K562 (cell line): Measurements from ENCODE around the gene KIAA0513. TPM values are rescaled to one million over a fixed set of nuclear protein-coding genes. Genes with fewer than 3 reads are reported as not detected.
A peak's percentile ranks its signal among the peaks of the same experiment; 100 is the strongest.

Source experiments
- ATF3 ChIP-seq, 2 experiments: fragments of 450-650 bp in 1 of 2; sonication (generic) in 1 of 2; formaldehyde crosslinking in 1 of 2; IDR thresholded peaks in 1 of 2; conservative IDR thresholded peaks in 1 of 2; 2 replicates each; pipeline versions ENCODE4 v1.6.1 to v1.8.1; 2016 to 2023; ENCODE audit warnings: mild to moderate bottlenecking in 2 of 2, moderate library complexity in 2 of 2, inconsistent platforms in 1 of 2, missing genetic modification reagents in 1 of 2
- BRF2 ChIP-seq: IDR thresholded peaks from 3 replicates; pipeline ENCODE4 v1.6.1; 2011; ENCODE audit warnings: borderline replicate concordance, mild to moderate bottlenecking; ENCODE audit not compliant: insufficient read length, insufficient read depth
- DEAF1 ChIP-seq: fragments of 450-650 bp; formaldehyde crosslinking; IDR thresholded peaks from 2 replicates; pipeline ENCODE4 v1.4.0; 2020; ENCODE audit warnings: mild to moderate bottlenecking, moderate library complexity
- DNMT1 ChIP-seq: fragments of 450-650 bp; IDR thresholded peaks from 2 replicates; pipeline ENCODE4 v1.6.1; 2016; ENCODE audit warnings: antibody characterized with exemption, mild to moderate bottlenecking
- E2F6 ChIP-seq, 2 experiments: IDR thresholded peaks; 2 replicates each; pipeline ENCODE4 v1.6.1; 2011; ENCODE audit warnings: borderline replicate concordance in 1 of 2, control low read depth in 1 of 2, low read depth in 1 of 2, low read length in 1 of 2, mild to moderate bottlenecking in 1 of 2, mixed read lengths in 1 of 2, moderate library complexity in 1 of 2; ENCODE audit not compliant: insufficient read depth in 1 of 2, insufficient read length in 1 of 2, poor library complexity in 1 of 2, severe bottlenecking in 1 of 2; ENCODE audit errors: extremely low read depth in 1 of 2
- ETV1 ChIP-seq: fragments of 450-650 bp; conservative IDR thresholded peaks from 2 replicates; pipeline ENCODE4 v1.6.1; 2016; ENCODE audit warnings: missing genetic modification characterization, control low read depth, low read depth, missing compliant biosample characterization
- KLF1 ChIP-seq: fragments of 450-650 bp; IDR thresholded peaks from 2 replicates; pipeline ENCODE4 v1.6.1; 2016; ENCODE audit warnings: missing genetic modification characterization, missing compliant biosample characterization
- LARP7 ChIP-seq: fragments of 450-650 bp; IDR thresholded peaks from 2 replicates; pipeline ENCODE4 v1.6.1; 2016
- POLR2G ChIP-seq: fragments of 200-400 bp; formaldehyde crosslinking; IDR thresholded peaks from 2 replicates; pipeline ENCODE4 v1.6.1; 2017; ENCODE audit warnings: low read depth, mild to moderate bottlenecking, antibody characterized with exemption, low read length, moderate library complexity
- STAT5B ChIP-seq: fragments of 250-450 bp; sonication (Bioruptor Pico); IDR thresholded peaks from 2 replicates; pipeline ENCODE4 v1.8.0; 2021; ENCODE audit warnings: mild to moderate bottlenecking, inconsistent platforms
- TAF9B ChIP-seq: fragments of 450-650 bp; IDR thresholded peaks from 2 replicates; pipeline ENCODE4 v1.6.1; 2018; ENCODE audit warnings: mild to moderate bottlenecking; ENCODE audit not compliant: partially characterized antibody
- TEAD4 ChIP-seq, 2 experiments: sonication (generic) in 1 of 2; formaldehyde crosslinking in 1 of 2; IDR thresholded peaks; 2 replicates each; pipeline versions ENCODE4 v1.6.1 to v1.8.0; 2012 to 2022; ENCODE audit warnings: borderline replicate concordance in 1 of 2, inconsistent platforms in 1 of 2, low read length in 1 of 2, mild to moderate bottlenecking in 1 of 2, missing genetic modification reagents in 1 of 2
- TRIM24 ChIP-seq, 2 experiments: fragments of 450-650 bp; IDR thresholded peaks; 2 replicates each; pipeline ENCODE4 v1.6.1; 2016
- TRIM25 ChIP-seq: fragments of 450-650 bp; IDR thresholded peaks from 2 replicates; pipeline ENCODE4 v1.7.0; 2016; ENCODE audit warnings: borderline replicate concordance
- ZNF778 ChIP-seq: fragments of 450-650 bp; formaldehyde crosslinking; IDR thresholded peaks from 2 replicates; pipeline ENCODE4 v1.4.0; 2020; ENCODE audit warnings: mild to moderate bottlenecking, moderate library complexity
- polyA plus RNA-seq, 8 experiments: library from polyadenylated mRNA; depleted of rRNA in 4 of 8; stranded (reverse) in 5 of 8; unstranded in 3 of 8; fragments of >200 nt; fragmentation: Nextera tagmentation in 2 of 8; fragmentation: Illumina TruSeq in 1 of 8; extraction: Ambion mirVana in 2 of 8; extraction: Trizol in 1 of 8; gene quantifications; 2 replicates each; pipeline versions ENCODE4 v1.2.1 to v1.2.3, GENCODE V29; 2011 to 2014; ENCODE audit warnings: inconsistent platforms in 1 of 8, missing spikeins in 1 of 8
- total RNA-seq, 7 experiments: library from RNA; depleted of rRNA in 6 of 7; stranded (reverse); fragments of >200 nt in 6 of 7; fragmentation: Illumina TruSeq in 2 of 7; extraction: Trizol in 2 of 7; gene quantifications; 2 replicates each; pipeline versions ENCODE4 v1.2.1 to v1.2.3, GENCODE V29; 2011 to 2021; ENCODE audit warnings: low replicate concordance in 1 of 7

Gene KIAA0513
- total and polyA plus RNA-seq, 9 of the 15 experiments (the other 6 are each of a cell fraction or from before 2014, with no cell fraction given), result 0.18 to 13.7 (median 10.2) TPM

- no peak for TF ChIP-seq DNMT1
- no peak for TF ChIP-seq LARP7
- no peak for TF ChIP-seq TAF9B
- no peak for TF ChIP-seq POLR2G
- no peak for TF ChIP-seq STAT5B (CRISPR knock-in tag)
- TF ChIP-seq KLF1 (tag), result 0 out of 2 replicates have a peak, but pooled peaks have one; percentile 17
- 0 out of 2 replicates have a peak, but pooled peaks have one; percentile 20 for TF ChIP-seq DEAF1
- 0 out of 2 replicates have a peak, but pooled peaks have one; percentile 11 for TF ChIP-seq TRIM25
- no peak for TF ChIP-seq ZNF778 (CRISPR knock-in tag)
- peak; percentile 66; the same call in 1 of the 2 replicates for TF ChIP-seq ETV1 (tag)
- TF ChIP-seq ATF3 (IDR thresholded peaks at IDR 0.05), result peak; percentile 43; the same call in 1 of the 2 replicates
- TF ChIP-seq ATF3 (CRISPR knock-in tag; conservative IDR thresholded peaks at IDR 0.05), result no peak; the same call in 1 of the 2 replicates
- no peak for TF ChIP-seq BRF2
- peak in 1 of 2 experiments; percentile 46; a peak in 2 of 4 replicates for TF ChIP-seq TRIM24 (IDR thresholded peaks at IDR 0.05)
- peak; percentile 77 for TF ChIP-seq TEAD4 (IDR thresholded peaks at IDR 0.05; ENCODE audit: low read length)
- no peak for TF ChIP-seq TEAD4 (CRISPR knock-in tag; IDR thresholded peaks at IDR 0.05; ENCODE audit: borderline replicate concordance)
- peak; percentile 58 to 80 for TF ChIP-seq E2F6 (IDR thresholded peaks at IDR 0.05; ENCODE audit: borderline replicate concordance in 1 of 2, extremely low read depth in 1 of 2, insufficient read depth in 1 of 2, insufficient read length in 1 of 2, low read depth in 1 of 2, low read length in 1 of 2, poor library complexity in 1 of 2, severe bottlenecking in 1 of 2)
These were observed 28.1 kb downstream of the KIAA0513 start (continued) for GRCh38 chr16:85055493-85056210.
